ENCODE measurements around the gene ESYT1. TPM values are rescaled to one million over a fixed set of nuclear protein-coding genes. Genes with fewer than 3 reads are reported as not detected.
A peak's percentile ranks its signal among the peaks of the same experiment; 100 is the strongest.

Gene ESYT1
- total and polyA plus RNA-seq, 10 of the 15 experiments (the other 5 are each of a cell fraction or from before 2014, with no cell fraction given), result 47.5 to 120 (median 87.1) TPM

- TF ChIP-seq ATF2 (IDR thresholded peaks at IDR 0.05; ENCODE audit: low read length), result no peak
- TF ChIP-seq SIN3A (IDR thresholded peaks at IDR 0.05; ENCODE audit: low read depth, low read length), result 0 out of 2 replicates have a peak, but pooled peaks have one; percentile 41
- 0 out of 2 replicates have a peak, but pooled peaks have one; percentile 0 for TF ChIP-seq RUNX3 (IDR thresholded peaks at IDR 0.05; ENCODE audit: low read length)
- peak; percentile 77 for TF ChIP-seq MXI1 (IDR thresholded peaks at IDR 0.05; ENCODE audit: low read depth, low read length)
- TF ChIP-seq MAX (IDR thresholded peaks at IDR 0.05; ENCODE audit: low read depth, low read length), result peak; percentile 78; the same call in 1 of the 2 replicates
- TF ChIP-seq CUX1 (IDR thresholded peaks at IDR 0.05; ENCODE audit: insufficient replicate concordance, low read depth, low read length), result no peak
- TF ChIP-seq FOXK2 (IDR thresholded peaks at IDR 0.05), result peak; percentile 69; the same call in 1 of the 2 replicates
Measured at GRCh38 chr12:56104815-56105608, 23.1 kb upstream of the ESYT1 start (continued).
